ENCODE measurements around the gene ZBTB25.

GRCh38 chr14:64491637-64492036, 12.0 kb downstream of the ZBTB25 start:
- TF ChIP-seq CTCF (IDR thresholded peaks at IDR 0.05; ENCODE audit: low read depth, low read length) = no peak
- TF ChIP-seq POLR2A (IDR thresholded peaks at IDR 0.05; ENCODE audit: extremely low read depth, insufficient read length) = no peak
